ENCODE data around the gene MNX1.

- TF ChIP-seq CTCF (IDR thresholded peaks at IDR 0.05): no peak
- no peak for TF ChIP-seq EP300 (IDR thresholded peaks at IDR 0.05)
- TF ChIP-seq POLR2A (IDR thresholded peaks at IDR 0.05): no peak
Measured at GRCh38 chr7:157058068-157058467, 47.6 kb upstream of the MNX1 start.
